WI38 (cell line): ENCODE measurements around the gene FATE1.

Experiments used
- H3K4me3 ChIP-seq: 2 replicates; pipeline ENCODE4 v1.5.1; 2011; ENCODE audit warnings: low read depth, mild to moderate bottlenecking, control low read depth, low read length
- TF ChIP-seq, protein P1 (sequence below): IDR thresholded peaks from 2 replicates; pipeline ENCODE4 v1.5.1; 2012; ENCODE audit warnings: low read depth, mild to moderate bottlenecking, control low read depth, low read length

Gene FATE1

GRCh38 chrX:151742311-151742710, 26.5 kb downstream of the FATE1 start:
- H3K4me3 ChIP-seq = no peak overlapping the region
- TF ChIP-seq, protein P1, sequence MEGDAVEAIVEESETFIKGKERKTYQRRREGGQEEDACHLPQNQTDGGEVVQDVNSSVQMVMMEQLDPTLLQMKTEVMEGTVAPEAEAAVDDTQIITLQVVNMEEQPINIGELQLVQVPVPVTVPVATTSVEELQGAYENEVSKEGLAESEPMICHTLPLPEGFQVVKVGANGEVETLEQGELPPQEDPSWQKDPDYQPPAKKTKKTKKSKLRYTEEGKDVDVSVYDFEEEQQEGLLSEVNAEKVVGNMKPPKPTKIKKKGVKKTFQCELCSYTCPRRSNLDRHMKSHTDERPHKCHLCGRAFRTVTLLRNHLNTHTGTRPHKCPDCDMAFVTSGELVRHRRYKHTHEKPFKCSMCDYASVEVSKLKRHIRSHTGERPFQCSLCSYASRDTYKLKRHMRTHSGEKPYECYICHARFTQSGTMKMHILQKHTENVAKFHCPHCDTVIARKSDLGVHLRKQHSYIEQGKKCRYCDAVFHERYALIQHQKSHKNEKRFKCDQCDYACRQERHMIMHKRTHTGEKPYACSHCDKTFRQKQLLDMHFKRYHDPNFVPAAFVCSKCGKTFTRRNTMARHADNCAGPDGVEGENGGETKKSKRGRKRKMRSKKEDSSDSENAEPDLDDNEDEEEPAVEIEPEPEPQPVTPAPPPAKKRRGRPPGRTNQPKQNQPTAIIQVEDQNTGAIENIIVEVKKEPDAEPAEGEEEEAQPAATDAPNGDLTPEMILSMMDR = no peak

GRCh38 chrX:151743651-151744470, 28.0 kb downstream of the FATE1 start:
- no peak overlapping the region for H3K4me3 ChIP-seq

DNA sequence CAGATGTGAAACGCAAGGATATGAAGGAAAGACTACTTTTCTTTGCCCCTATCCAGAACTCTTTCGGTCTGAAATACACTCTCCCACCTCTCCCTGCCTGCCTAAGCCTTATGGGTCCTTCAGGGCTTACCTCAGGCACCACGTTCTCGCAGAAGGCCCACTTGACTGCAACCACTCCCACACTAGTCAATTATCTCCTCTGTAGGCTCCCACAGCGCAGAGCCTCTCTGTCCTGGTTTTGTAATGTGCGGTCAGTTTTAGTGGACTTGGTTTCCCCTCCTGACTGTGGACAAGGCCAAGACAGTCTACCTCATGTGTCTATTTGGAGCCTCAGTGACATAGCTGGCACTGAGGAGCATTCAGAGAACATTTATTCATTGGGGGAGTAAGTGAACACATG, 29.8 kb downstream of the FATE1 start:
- TF ChIP-seq, protein P1 = no peak
- no peak overlapping the region for H3K4me3 ChIP-seq

More at GRCh38 chrX:151743651-151744470, 28.0 kb downstream of the FATE1 start:
- TF ChIP-seq, protein P1 = no peak

- TF ChIP-seq, protein P1 = no peak
- no peak overlapping the region for H3K4me3 ChIP-seq
Measured at GRCh38 chrX:151746502-151746901, 30.7 kb downstream of the FATE1 start.

DNA sequence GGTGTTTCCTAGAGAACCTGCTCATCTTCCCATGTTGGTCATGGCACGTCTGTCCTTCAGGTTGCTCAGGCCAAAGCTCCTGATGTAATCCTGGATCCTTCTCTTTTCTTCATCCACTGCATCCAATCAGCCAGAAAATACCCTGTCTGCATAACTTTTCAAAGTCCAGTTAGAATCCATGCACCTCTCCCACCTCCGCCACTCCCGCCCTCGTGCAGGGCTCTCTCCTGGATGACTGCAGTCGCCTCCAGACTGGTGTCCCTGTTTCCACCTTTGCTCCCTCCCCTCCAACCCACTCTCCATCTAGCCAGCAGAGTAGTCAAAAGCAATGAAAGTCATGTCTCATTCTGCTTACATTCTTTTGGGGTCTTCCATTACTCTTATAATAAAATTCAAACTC, 34.7 kb downstream of the FATE1 start:
- TF ChIP-seq, protein P1 = no peak
- H3K4me3 ChIP-seq = no peak overlapping the region

DNA sequence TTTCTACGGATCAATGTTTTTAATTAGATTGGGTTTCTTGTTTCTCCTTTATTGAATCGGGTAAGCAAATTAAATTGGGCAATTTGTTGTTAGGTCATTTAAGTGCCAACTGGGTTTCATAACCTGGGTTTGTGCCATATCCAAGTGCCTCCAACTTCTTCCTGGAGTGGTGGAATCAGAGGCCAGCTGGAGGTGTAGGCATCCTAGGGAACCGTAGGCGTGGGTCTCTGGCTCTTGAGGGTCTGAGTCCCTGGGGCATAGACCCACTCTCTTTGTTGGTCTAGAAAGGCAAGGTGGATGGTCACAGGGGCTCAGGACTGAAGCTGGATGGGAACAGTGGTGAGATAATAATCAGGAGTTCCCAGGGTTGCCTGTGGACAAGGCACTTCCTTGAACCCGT, 37.0 kb downstream of the FATE1 start:
- TF ChIP-seq, protein P1 = no peak
- no peak overlapping the region for H3K4me3 ChIP-seq

DNA sequence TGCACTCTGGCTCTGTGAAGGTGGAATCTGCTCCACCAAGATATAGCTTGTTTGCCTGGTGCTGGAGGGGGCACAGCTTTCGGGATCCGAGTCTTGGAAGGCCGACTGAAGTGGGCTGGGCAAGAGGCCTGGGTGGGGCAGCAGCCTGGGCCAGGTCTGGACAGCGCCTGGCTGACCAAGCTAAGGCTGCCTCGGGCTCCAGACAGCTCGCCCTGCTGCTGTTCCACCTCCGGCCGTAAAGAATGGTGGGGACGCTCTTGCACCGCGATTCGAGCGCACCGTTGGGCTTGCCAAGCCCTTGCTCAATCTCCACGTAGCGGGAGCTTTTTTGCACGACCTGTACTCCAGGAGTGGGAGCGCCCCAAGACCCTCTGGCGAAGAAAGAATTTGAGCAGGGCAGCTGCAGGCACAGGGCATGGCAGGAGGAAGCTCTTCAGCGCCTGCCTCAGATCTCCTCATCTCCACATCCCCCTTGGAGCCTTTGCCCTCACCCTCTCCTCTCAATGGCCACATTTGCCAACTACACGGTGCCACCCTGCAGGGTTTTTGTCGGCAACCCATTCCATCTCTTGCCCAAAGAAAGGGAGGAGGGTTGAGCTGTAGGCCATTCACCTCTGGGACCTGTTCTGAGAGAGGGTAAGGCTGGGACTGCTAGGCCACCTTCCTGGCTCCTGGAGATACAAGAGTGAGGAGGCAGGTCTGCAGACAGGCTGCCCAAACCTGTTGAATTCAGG, 37.6 kb downstream of the FATE1 start:
- H3K4me3 ChIP-seq = no peak overlapping the region
- TF ChIP-seq, protein P1 = no peak
